A549 treated with Hydrocortisone at 1 μM for 4 hours (cell line): ENCODE measurements around the gene SPTY2D1. TPM values are rescaled to one million over a fixed set of nuclear protein-coding genes. Genes with fewer than 3 reads are reported as not detected.

Experiments used
- total RNA-seq: library from RNA; stranded (reverse); fragments of 200-300 nt; extraction: Qiagen RNA extraction; gene quantifications from 5 replicates; pipeline ENCODE4 v1.2.3, GENCODE V29; 2022

The SPTY2D1 gene, protein sequence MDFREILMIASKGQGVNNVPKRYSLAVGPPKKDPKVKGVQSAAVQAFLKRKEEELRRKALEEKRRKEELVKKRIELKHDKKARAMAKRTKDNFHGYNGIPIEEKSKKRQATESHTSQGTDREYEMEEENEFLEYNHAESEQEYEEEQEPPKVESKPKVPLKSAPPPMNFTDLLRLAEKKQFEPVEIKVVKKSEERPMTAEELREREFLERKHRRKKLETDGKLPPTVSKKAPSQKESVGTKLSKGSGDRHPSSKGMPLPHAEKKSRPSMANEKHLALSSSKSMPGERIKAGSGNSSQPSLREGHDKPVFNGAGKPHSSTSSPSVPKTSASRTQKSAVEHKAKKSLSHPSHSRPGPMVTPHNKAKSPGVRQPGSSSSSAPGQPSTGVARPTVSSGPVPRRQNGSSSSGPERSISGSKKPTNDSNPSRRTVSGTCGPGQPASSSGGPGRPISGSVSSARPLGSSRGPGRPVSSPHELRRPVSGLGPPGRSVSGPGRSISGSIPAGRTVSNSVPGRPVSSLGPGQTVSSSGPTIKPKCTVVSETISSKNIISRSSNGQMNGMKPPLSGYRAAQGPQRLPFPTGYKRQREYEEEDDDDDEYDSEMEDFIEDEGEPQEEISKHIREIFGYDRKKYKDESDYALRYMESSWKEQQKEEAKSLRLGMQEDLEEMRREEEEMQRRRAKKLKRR
- total RNA-seq: 15.0 to 22.9 TPM (median 17.1 TPM) in 5 replicates

DNA sequence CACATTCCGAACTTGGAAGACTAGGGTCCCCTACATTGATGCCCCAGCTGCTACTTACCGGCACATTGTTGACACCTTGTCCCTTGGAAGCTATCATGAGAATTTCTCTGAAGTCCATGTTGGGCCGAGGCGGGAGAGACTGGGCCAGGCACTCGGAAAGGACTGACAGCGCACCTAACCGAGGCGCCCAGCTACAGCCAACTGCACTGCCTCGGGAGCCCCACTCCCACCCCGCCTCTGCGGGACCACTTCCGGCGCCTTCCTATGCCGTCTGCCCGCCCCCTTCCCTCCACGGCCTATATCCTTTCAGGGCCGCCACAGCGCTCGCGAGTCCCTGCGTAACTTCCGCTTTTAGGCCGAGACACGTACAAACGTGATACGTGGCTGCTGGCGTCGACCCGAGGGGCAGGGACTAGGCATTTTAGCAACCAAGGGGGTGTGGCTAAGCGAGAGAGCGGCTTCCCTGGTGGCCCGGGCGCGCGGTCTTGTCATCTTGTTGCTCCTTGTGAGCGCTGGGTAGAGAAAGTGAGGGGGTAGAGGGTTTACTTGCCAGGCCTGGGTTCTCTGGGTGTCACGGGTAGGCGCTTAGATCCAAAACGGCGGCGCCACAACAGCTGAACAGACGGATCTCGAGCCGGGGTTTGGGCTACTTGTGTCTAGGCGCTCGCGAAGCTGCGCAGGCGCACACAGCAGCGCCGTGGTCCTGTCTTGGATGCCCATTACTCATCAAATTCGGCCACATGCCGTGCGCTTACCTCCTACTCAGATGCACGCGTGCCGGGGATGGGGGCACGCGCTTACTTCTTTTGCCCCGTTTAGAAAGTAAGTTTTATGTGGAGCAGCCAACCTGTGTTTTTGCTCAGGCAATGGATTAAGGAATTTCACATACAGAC is at the start of gene SPTY2D1:
Gene SPTY2D1 (minus strand): TSS at position 203 of the 893 bp plus-strand sequence. CDS start 85 bp downstream, at position 118.

DNA sequence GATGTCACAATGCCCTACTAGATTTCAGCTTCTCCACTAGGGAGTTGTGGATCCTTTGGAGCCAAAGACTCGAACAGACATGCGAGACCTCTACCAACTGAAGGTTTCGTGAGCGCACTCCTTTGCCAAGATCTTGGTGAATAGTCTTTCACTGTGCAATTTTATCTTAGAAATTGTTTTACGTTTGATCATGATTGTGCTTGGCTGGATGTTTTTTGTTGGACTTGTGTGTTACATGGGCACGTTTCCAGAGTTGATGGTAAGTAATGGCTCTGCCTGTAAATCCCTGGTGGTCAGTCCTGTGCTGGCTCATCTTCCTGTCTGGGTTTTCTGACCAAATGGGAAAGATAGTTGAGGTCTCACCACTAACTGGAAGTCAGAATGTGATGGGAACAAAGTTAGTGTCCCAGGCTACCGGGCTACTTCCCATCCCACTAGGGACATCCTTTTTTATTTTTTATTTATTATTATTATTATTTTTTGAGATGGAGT is 34.4 kb downstream of the SPTY2D1 start, which contains the start of gene MISFA:
Gene MISFA (plus strand): TSS at position 51 of the 492 bp plus-strand sequence. CDS start 140 bp downstream, at position 191.

DNA sequence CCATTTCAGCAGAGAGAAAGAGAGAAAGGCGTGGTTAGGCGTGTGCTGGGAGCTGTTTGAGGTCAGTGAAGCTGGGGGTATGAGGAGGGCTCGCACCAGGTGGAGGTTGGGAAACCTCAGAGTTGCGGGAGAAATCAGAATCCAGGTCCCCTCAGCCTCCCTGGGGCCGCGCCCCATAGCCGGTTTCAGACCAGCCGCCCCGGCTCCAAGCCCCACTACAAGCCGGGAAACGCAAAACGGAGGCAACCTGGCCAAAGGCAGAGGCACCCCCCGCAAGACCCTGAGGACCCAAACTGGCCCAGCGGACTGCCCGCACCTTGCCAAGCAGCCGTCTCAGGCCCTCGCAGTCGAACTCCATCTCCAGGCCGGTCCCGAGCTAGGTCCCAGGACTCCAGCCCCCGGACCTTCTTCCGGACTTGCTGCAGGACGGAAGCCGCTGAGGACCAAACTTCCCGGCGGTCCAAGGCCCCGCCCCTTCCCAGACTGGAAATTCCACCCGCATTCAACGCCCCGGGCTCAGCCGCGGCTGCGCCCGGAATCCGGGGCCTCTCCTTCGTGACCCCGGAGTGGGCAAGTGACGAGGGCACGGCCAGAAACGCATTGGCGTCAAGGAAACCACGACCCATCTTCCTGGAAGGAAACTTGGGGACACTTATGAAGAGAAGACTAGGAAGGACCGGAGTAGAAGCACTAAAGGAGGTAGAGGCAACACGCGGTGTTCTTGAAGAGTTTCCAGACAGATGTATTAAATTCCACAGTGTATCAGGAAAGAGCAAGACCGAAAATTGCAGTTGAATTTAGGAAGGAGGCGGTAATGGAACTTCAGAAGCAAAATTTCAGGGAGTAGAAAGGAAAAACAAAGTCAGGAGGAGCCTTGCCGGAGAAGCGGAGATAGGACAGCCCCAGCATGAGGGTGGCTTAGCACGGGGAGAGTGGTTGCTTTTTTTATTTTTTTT is 45.6 kb downstream of the SPTY2D1 start, which contains the start of gene UEVLD:
Gene UEVLD (minus strand): TSS at position 438 of the 956 bp plus-strand sequence. CDS start 80 bp downstream, at position 358.

Other genes with a start within 250 kb of the SPTY2D1 start
- gene LDHA, start 239.8 kb downstream of the SPTY2D1 start, total RNA-seq: 2,733 to 4,246 TPM (median 3,146 TPM) in 5 replicates
- gene LDHC, start 222.0 kb downstream of the SPTY2D1 start, total RNA-seq: not detected in 5 replicates
- gene LDHAL6A, start 178.5 kb downstream of the SPTY2D1 start, total RNA-seq: not detected in 5 replicates
- 90.9 to 107 TPM (median 98.1 TPM) in 5 replicates for gene TSG101, start 107.4 kb downstream of the SPTY2D1 start, total RNA-seq
- 17.3 to 27.0 TPM (median 20.4 TPM) in 5 replicates for gene UEVLD, start 45.6 kb downstream of the SPTY2D1 start, total RNA-seq
- 2.0 to 2.9 TPM (median 2.3 TPM) in 5 replicates for gene MISFA, start 34.6 kb downstream of the SPTY2D1 start, total RNA-seq
- gene TMEM86A, start 64.4 kb upstream of the SPTY2D1 start, total RNA-seq: 0.22 to 0.45 TPM (median 0.28 TPM) in 5 replicates
- gene IGSF22, start 91.8 kb upstream of the SPTY2D1 start, total RNA-seq: 0.02 TPM in 1 of 5 replicates, not detected in the others
- 0.02 TPM in 1 of 5 replicates, not detected in the others for gene PTPN5, start 157.5 kb upstream of the SPTY2D1 start, total RNA-seq